ENCODE measurements around the gene CNTN4. TPM values are rescaled to one million over a fixed set of nuclear protein-coding genes. Genes with fewer than 3 reads are reported as not detected.

CNTN4 gene
- total and polyA plus RNA-seq, 4 donors: 1.2 to 3.8 (median 2.6) TPM

DNA sequence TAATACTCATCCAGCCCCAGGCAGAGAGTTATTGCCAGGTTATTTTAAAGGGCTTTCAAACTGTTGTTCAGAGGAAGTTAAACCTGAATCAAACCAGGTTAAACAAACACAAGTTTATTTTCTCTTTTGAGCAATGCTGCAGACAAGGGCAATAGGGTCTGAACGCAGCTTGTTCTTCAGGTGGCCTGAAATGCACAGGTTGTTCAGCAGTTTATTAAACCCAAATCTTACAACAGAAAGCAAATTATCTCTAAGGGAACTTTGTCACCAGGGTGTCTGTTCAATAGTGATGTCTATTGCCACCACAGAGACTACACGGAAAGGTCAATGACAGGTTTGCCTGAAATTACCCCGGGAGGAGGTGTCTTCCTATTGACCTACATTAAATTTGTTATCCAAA lies 877.5 kb downstream of the CNTN4 start (continued):
- peak; percentile 40 for TF ChIP-seq SP1 (IDR thresholded peaks at IDR 0.05)
- TF ChIP-seq, protein P1, sequence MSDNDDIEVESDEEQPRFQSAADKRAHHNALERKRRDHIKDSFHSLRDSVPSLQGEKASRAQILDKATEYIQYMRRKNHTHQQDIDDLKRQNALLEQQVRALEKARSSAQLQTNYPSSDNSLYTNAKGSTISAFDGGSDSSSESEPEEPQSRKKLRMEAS (IDR thresholded peaks at IDR 0.05): no peak
- TF ChIP-seq YY1 (IDR thresholded peaks at IDR 0.05): no peak
- TF ChIP-seq, protein P2, sequence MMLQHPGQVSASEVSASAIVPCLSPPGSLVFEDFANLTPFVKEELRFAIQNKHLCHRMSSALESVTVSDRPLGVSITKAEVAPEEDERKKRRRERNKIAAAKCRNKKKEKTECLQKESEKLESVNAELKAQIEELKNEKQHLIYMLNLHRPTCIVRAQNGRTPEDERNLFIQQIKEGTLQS (IDR thresholded peaks at IDR 0.05): no peak
- TF ChIP-seq, protein P3, sequence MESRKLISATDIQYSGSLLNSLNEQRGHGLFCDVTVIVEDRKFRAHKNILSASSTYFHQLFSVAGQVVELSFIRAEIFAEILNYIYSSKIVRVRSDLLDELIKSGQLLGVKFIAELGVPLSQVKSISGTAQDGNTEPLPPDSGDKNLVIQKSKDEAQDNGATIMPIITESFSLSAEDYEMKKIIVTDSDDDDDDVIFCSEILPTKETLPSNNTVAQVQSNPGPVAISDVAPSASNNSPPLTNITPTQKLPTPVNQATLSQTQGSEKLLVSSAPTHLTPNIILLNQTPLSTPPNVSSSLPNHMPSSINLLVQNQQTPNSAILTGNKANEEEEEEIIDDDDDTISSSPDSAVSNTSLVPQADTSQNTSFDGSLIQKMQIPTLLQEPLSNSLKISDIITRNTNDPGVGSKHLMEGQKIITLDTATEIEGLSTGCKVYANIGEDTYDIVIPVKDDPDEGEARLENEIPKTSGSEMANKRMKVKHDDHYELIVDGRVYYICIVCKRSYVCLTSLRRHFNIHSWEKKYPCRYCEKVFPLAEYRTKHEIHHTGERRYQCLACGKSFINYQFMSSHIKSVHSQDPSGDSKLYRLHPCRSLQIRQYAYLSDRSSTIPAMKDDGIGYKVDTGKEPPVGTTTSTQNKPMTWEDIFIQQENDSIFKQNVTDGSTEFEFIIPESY (IDR thresholded peaks at IDR 0.05): no peak
- no peak for TF ChIP-seq FOXA1 (IDR thresholded peaks at IDR 0.05)

DNA sequence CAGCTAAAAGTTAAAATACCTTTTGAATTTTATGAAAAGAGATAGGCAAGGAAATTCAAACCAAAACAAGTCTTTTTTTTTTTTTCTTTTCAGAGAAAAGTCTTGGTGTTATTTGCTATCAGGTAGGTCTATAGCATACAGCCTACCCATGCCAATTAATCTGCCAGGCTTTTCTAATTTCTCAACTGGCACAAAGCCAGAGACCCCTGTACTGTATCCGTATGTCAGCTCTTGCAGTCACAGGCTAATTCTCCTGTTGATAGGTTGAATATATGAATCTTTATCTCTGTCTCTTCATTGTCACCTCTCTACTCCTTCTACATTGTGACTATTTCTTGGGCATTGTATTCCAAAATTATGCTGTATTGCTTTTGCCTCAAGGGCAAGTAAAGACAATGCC lies 878.1 kb downstream of the CNTN4 start:
- H3K9me3 ChIP-seq (ENCODE audit: control insufficient read depth in 4 of 4, low read length in 3 of 4): no peaks in the 10 kb centered on the region
- no peak for DNase-seq (ENCODE audit: low spot score)
- H3K4me1 ChIP-seq (ENCODE audit: control insufficient read depth in 4 of 4, insufficient read depth in 4 of 4, low read length in 3 of 4): peaks cover 0 to 18% (median 14%) of the 10 kb centered on the region in 4 donors
- TF ChIP-seq FOXA2 (IDR thresholded peaks at IDR 0.05) (no peak), JUND (IDR thresholded peaks at IDR 0.05) (no peak), YY1 (IDR thresholded peaks at IDR 0.05) (no peak), SP1 (IDR thresholded peaks at IDR 0.05) (no peak), RXRA (IDR thresholded peaks at IDR 0.05) (no peak), FOXA1 (IDR thresholded peaks at IDR 0.05) (no peak), EGR1 (IDR thresholded peaks at IDR 0.05; ENCODE audit: low read depth in 2 of 2) (no peak), HNF4G (IDR thresholded peaks at IDR 0.05) (no peak)
- H3K4me3 ChIP-seq (ENCODE audit: low read depth in 1 of 3, low read length in 3 of 3): no peak overlapping the region
- 89% methylated on average over 1 of the region's 1 CpG for WGBS
- no peak overlapping the region for H3K27ac ChIP-seq (ENCODE audit: low read depth in 1 of 2, low read length in 2 of 2)
- H3K36me3 ChIP-seq (ENCODE audit: control insufficient read depth in 4 of 4, insufficient read depth in 3 of 4, low read depth in 1 of 4, low read length in 3 of 4): no peaks in the 10 kb centered on the region
- H3K9ac ChIP-seq (ENCODE audit: low read depth in 1 of 2, low read length in 2 of 2): no peak overlapping the region
- H3K27me3 ChIP-seq (ENCODE audit: control insufficient read depth in 4 of 4, insufficient read depth in 4 of 4, low read length in 3 of 4): no peaks in the 10 kb centered on the region

DNA sequence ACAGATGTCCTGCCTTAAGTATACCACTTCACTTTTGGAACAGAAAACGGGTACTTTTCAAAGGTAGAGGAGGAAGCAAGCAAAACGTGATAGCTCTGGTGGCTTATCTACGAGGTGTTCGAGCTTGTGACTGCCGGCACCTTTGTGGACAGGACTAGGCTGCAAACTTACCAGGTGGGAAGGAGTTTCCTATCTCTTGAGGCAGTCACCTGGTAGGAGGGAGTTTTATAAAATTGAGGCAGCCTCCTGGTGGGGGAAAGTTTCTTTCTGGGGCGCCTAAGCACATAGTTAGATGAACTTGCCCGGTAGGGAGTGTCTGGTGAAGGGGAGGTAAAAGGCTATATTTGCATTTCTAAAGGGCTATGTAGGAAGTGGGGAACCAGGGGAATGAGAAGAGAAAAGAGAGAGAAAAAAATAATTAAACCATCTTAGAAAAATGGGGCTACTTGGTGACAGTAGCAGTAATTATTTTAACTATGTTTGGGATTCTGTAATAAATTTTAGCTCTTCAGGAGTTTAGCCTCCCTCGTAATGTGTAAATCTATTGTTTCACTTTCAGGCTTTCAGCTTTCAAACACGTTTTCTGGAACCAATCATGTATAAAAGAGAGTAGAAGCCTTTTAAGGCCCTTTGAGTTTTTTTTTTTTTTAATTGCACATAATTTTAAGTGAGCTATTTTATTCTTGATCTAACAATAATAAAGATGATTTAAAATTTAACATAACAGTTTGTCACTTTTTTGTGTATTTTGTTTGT lies 880.5 kb downstream of the CNTN4 start:
- TF ChIP-seq EGR1 (IDR thresholded peaks at IDR 0.05; ENCODE audit: low read depth in 2 of 2): no peak
- TF ChIP-seq, protein P3 (IDR thresholded peaks at IDR 0.05): no peak
- TF ChIP-seq HNF4G (IDR thresholded peaks at IDR 0.05): no peak
- TF ChIP-seq, protein P4, sequence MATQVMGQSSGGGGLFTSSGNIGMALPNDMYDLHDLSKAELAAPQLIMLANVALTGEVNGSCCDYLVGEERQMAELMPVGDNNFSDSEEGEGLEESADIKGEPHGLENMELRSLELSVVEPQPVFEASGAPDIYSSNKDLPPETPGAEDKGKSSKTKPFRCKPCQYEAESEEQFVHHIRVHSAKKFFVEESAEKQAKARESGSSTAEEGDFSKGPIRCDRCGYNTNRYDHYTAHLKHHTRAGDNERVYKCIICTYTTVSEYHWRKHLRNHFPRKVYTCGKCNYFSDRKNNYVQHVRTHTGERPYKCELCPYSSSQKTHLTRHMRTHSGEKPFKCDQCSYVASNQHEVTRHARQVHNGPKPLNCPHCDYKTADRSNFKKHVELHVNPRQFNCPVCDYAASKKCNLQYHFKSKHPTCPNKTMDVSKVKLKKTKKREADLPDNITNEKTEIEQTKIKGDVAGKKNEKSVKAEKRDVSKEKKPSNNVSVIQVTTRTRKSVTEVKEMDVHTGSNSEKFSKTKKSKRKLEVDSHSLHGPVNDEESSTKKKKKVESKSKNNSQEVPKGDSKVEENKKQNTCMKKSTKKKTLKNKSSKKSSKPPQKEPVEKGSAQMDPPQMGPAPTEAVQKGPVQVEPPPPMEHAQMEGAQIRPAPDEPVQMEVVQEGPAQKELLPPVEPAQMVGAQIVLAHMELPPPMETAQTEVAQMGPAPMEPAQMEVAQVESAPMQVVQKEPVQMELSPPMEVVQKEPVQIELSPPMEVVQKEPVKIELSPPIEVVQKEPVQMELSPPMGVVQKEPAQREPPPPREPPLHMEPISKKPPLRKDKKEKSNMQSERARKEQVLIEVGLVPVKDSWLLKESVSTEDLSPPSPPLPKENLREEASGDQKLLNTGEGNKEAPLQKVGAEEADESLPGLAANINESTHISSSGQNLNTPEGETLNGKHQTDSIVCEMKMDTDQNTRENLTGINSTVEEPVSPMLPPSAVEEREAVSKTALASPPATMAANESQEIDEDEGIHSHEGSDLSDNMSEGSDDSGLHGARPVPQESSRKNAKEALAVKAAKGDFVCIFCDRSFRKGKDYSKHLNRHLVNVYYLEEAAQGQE (IDR thresholded peaks at IDR 0.05): no peak
- no peak for TF ChIP-seq NR2F2 (IDR thresholded peaks at IDR 0.05)
- no peak for TF ChIP-seq TAF1 (conservative IDR thresholded peaks at IDR 0.05)
- no peak for TF ChIP-seq RAD21 (IDR thresholded peaks at IDR 0.05)
- TF ChIP-seq, protein P1 (IDR thresholded peaks at IDR 0.05): no peak
- TF ChIP-seq, protein P2 (IDR thresholded peaks at IDR 0.05): no peak
- TF ChIP-seq JUND (IDR thresholded peaks at IDR 0.05): no peak
- TF ChIP-seq HNF4A (conservative IDR thresholded peaks at IDR 0.05): no peak
- no peak for TF ChIP-seq FOXA1 (IDR thresholded peaks at IDR 0.05)
- TF ChIP-seq YY1 (IDR thresholded peaks at IDR 0.05): no peak
- no peak for TF ChIP-seq GABPA (IDR thresholded peaks at IDR 0.05 in 1 of 2, conservative IDR thresholded peaks at IDR 0.05 in 1 of 2)
- no peak for TF ChIP-seq RXRA (IDR thresholded peaks at IDR 0.05)
- no peak for DNase-seq (ENCODE audit: low spot score)
- no peaks in the 10 kb centered on the region for H3K27me3 ChIP-seq (ENCODE audit: control insufficient read depth in 4 of 4, insufficient read depth in 4 of 4, low read length in 3 of 4)
- no peak overlapping the region for H3K9ac ChIP-seq (ENCODE audit: low read depth in 1 of 2, low read length in 2 of 2)
- H3K9me3 ChIP-seq (ENCODE audit: control insufficient read depth in 4 of 4, low read length in 3 of 4): no peaks in the 10 kb centered on the region
- H3K4me3 ChIP-seq (ENCODE audit: low read depth in 1 of 3, low read length in 3 of 3): no peak overlapping the region
- no peak overlapping the region for H3K27ac ChIP-seq (ENCODE audit: low read depth in 1 of 2, low read length in 2 of 2)
- WGBS: 80% methylated on average over 9 of the region's 9 CpGs
- H3K4me1 ChIP-seq (ENCODE audit: control insufficient read depth in 4 of 4, insufficient read depth in 4 of 4, low read length in 3 of 4): peaks cover 0 to 18% (median 14%) of the 10 kb centered on the region in 4 donors
- no peaks in the 10 kb centered on the region for H3K36me3 ChIP-seq (ENCODE audit: control insufficient read depth in 4 of 4, insufficient read depth in 3 of 4, low read depth in 1 of 4, low read length in 3 of 4)

Measured in liver (tissue), 9 donors.